Karpas-422 (cell line): ENCODE measurements around the gene CGRRF1. TPM values are rescaled to one million over a fixed set of nuclear protein-coding genes. Genes with fewer than 3 reads are reported as not detected.

Experiments used
- DNase-seq: peaks from one replicate; pipeline ENCODE4 v3.0.0-alpha.2; 2015
- H2AFZ ChIP-seq: fragments of 200-600 bp; sonication (generic); 2 replicates; pipeline ENCODE4 v1.6.1; 2014; ENCODE audit warnings: antibody characterized with exemption, low read length, mixed read lengths
- H3K27ac ChIP-seq: fragments of 200-600 bp; sonication (generic); 2 replicates; pipeline ENCODE4 v1.5.1; 2014; ENCODE audit warnings: mild to moderate bottlenecking, low read length, moderate library complexity
- H3K27me3 ChIP-seq: fragments of 200-600 bp; sonication (generic); 2 replicates; pipeline ENCODE4 v1.6.1; 2014; ENCODE audit warnings: low read length, mixed read lengths
- H3K36me3 ChIP-seq: fragments of 200-600 bp; sonication (generic); 2 replicates; pipeline ENCODE4 v1.6.1; 2014; ENCODE audit warnings: low read length, mixed read lengths; ENCODE audit not compliant: insufficient read depth
- H3K4me1 ChIP-seq: fragments of 200-600 bp; sonication (generic); 2 replicates; pipeline ENCODE4 v1.6.1; 2014; ENCODE audit warnings: mild to moderate bottlenecking, low read length, mixed read lengths
- H3K4me2 ChIP-seq: fragments of 200-600 bp; sonication (generic); 2 replicates; pipeline ENCODE4 v1.6.1; 2014; ENCODE audit warnings: low read length, low read depth, mild to moderate bottlenecking; ENCODE audit not compliant: poor library complexity, severe bottlenecking
- H3K4me3 ChIP-seq: fragments of 200-600 bp; sonication (generic); 2 replicates; pipeline ENCODE4 v1.5.1; 2014; ENCODE audit warnings: mild to moderate bottlenecking, antibody characterized with exemption, low read length, mixed read lengths
- H3K79me2 ChIP-seq: fragments of 200-600 bp; sonication (generic); 2 replicates; pipeline ENCODE4 v1.6.1; 2014; ENCODE audit warnings: mild to moderate bottlenecking, low read length, mixed read lengths
- H3K9ac ChIP-seq: fragments of 200-600 bp; sonication (generic); 2 replicates; pipeline ENCODE4 v1.6.0; 2014; ENCODE audit warnings: low read length
- H3K9me2 ChIP-seq: fragments of 200-600 bp; sonication (generic), shearing (Covaris generic); replicated peaks from 2 replicates; pipeline ENCODE4 v1.6.0; 2014; ENCODE audit warnings: mild to moderate bottlenecking, low read length, moderate library complexity; ENCODE audit not compliant: insufficient read depth
- H3K9me3 ChIP-seq: fragments of 300-700, 200-600 bp; sonication (generic); 2 replicates; pipeline ENCODE4 v1.6.1; 2014; ENCODE audit warnings: low read length, mixed read lengths
- H4K20me1 ChIP-seq: fragments of 200-600 bp; sonication (generic); 2 replicates; pipeline ENCODE4 v1.6.1; 2014; ENCODE audit warnings: mild to moderate bottlenecking, antibody characterized with exemption, low read length, low read depth; ENCODE audit not compliant: insufficient read depth
- total RNA-seq: library from RNA; depleted of rRNA; stranded (reverse); fragments of >200 nt; shearing (Covaris generic); gene quantifications from 2 replicates; pipeline ENCODE4 v1.2.3, GENCODE V29; 2014; ENCODE audit warnings: low replicate concordance; rRNA removed

Gene CGRRF1
- total RNA-seq, 1 experiment from 2014 or later: 25.9 TPM

DNA sequence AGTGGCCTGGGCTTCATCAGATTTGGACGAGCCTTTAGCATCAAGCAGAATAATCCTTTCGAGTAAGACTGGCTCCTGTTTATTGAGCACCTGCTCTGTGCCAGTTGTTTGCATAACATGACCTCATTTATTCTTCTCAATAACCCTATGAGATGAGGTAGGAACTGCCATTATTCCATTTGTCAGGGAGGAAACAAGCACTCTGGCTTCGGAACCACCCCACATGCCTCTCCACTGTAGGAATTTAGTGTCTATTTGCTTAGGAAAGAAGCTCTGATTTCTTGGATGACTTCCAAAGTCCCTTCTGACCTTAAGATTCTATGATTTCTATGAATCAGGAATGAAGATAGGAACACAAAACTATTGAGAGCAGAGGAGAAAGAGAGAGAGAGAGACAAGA is 68.3 kb downstream of the CGRRF1 start:
- Histone ChIP-seq H3K4me2 (no peak overlapping the region), H3K4me1 (peaks cover 34% of the 10 kb centered on the region), H2AFZ (no peak overlapping the region), H3K36me3 (peaks cover 85% of the 10 kb centered on the region), H3K27ac (no peak overlapping the region), H3K27me3 (no peaks in the 10 kb centered on the region), H4K20me1 (peaks cover 82% of the 10 kb centered on the region), H3K9me2 (no peaks in the 10 kb centered on the region), H3K9me3 (no peaks in the 10 kb centered on the region), H3K79me2 (peaks cover 99% of the 10 kb centered on the region), H3K4me3 (no peak overlapping the region), H3K9ac (no peak overlapping the region)
- DNase-seq: no peak

DNA sequence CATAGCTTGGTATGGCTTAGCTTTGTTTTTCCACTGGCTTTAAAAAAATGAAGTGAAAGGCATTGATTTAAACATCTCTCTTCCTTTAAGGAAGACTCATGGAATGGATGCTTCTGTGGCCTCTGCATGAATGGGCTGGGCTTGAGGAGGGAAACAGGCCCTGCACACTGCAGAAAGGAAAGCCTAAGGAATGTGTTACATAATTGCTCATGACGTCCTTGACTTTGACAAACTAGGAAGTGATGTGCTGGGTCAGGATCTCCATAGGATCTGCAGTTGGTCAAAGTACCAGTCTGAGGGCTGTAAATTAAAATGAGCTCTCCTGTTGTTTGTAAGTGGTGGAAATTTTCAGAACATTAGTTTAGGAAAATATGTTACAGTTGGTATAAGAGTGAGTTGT is 69.9 kb downstream of the CGRRF1 start:
- H4K20me1 ChIP-seq: peaks cover 82% of the 10 kb centered on the region
- no peak overlapping the region for H3K4me2 ChIP-seq
- peaks cover 85% of the 10 kb centered on the region for H3K36me3 ChIP-seq
- H3K27me3 ChIP-seq: no peaks in the 10 kb centered on the region
- H3K4me1 ChIP-seq: peaks cover 31% of the 10 kb centered on the region
- no peak overlapping the region for H3K4me3 ChIP-seq
- H3K27ac ChIP-seq: no peak overlapping the region
- H2AFZ ChIP-seq: no peak overlapping the region
- DNase-seq: no peak
- peaks cover 99% of the 10 kb centered on the region for H3K79me2 ChIP-seq
- no peaks in the 10 kb centered on the region for H3K9me3 ChIP-seq
- no peak overlapping the region for H3K9ac ChIP-seq
- H3K9me2 ChIP-seq: no peaks in the 10 kb centered on the region

DNA sequence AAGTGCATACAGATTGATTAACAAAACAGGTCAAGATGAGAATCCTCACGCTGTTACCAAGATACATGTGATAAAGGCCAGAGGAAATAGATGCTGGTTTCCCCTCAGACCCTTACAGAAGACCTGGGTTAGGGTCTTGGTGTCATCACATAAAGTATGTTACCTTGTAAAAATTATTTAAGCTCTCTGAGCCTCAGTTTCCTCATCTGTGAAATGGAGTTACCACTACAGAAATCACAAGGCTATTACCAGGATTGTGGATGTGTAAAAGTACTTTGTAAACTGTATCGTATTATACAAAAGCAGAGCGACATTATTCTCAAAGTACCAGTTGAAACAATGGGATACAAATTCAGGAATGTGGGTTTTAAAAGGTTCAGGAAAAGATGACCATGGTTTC is 71.2 kb downstream of the CGRRF1 start:
- Histone ChIP-seq H3K9ac (no peak overlapping the region), H3K9me3 (no peaks in the 10 kb centered on the region), H3K9me2 (no peaks in the 10 kb centered on the region), H3K27ac (no peak overlapping the region), H3K4me1 (peaks cover 31% of the 10 kb centered on the region), H3K27me3 (no peaks in the 10 kb centered on the region), H3K4me3 (no peak overlapping the region), H3K79me2 (peaks cover 99% of the 10 kb centered on the region), H2AFZ (no peak overlapping the region), H4K20me1 (peaks cover 72% of the 10 kb centered on the region), H3K4me2 (no peak overlapping the region), H3K36me3 (peaks cover 87% of the 10 kb centered on the region)
- no peak for DNase-seq

DNA sequence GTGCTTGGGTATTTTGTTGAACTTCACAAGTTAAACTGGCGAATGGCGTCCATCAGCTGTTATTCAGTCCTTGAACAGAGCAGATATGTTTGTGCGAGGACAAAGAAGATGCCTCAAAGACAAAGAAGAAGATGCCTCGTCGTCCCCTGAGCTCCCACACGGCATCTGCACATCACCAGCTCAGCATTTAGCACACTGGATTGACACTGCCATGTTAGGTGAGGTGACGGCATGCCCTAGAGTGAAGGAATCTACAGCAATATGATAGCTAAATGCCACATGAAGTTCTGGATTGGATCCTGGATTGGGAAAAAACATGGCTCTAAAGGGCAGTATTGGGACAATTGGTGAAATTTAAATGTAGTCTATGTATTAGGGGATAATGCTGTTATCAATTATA is 72.6 kb downstream of the CGRRF1 start:
- DNase-seq: no peak
- peaks cover 60% of the 10 kb centered on the region for H4K20me1 ChIP-seq
- H3K4me1 ChIP-seq: peaks cover 33% of the 10 kb centered on the region
- no peak overlapping the region for H3K4me2 ChIP-seq
- H2AFZ ChIP-seq: no peak overlapping the region
- H3K79me2 ChIP-seq: peaks cover 99% of the 10 kb centered on the region
- H3K36me3 ChIP-seq: peaks cover 85% of the 10 kb centered on the region
- H3K9me3 ChIP-seq: no peaks in the 10 kb centered on the region
- H3K4me3 ChIP-seq: no peak overlapping the region
- no peak overlapping the region for H3K9ac ChIP-seq
- no peaks in the 10 kb centered on the region for H3K9me2 ChIP-seq
- no peaks in the 10 kb centered on the region for H3K27me3 ChIP-seq
- no peak overlapping the region for H3K27ac ChIP-seq

DNA sequence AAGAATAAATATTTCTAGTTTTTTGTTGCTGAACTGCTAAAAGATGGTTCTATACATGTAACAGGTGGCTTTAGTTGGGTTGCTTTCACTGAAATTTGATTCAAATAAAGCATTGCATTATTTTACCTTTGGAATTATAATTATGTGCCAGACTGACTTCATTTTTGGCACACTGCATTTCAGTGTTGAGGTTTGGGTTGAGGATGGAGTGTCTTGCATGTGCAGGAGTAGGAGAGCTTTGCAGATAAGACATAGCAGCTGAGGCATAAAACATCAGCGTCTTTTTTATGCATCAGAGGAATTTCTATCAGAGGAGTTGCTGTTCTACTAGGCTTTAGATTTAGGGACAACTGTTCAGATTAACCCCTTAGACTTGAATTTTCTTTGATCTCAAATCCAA is 74.4 kb downstream of the CGRRF1 start:
- peaks cover 85% of the 10 kb centered on the region for H3K36me3 ChIP-seq
- no peaks in the 10 kb centered on the region for H3K9me3 ChIP-seq
- H3K27me3 ChIP-seq: no peaks in the 10 kb centered on the region
- DNase-seq: no peak
- peaks cover 39% of the 10 kb centered on the region for H3K4me1 ChIP-seq
- no peak overlapping the region for H3K27ac ChIP-seq
- H3K9ac ChIP-seq: no peak overlapping the region
- no peak overlapping the region for H2AFZ ChIP-seq
- H3K9me2 ChIP-seq: no peaks in the 10 kb centered on the region
- peaks cover 49% of the 10 kb centered on the region for H4K20me1 ChIP-seq
- peaks cover 100% of the 10 kb centered on the region for H3K79me2 ChIP-seq
- H3K4me3 ChIP-seq: no peak overlapping the region
- H3K4me2 ChIP-seq: no peak overlapping the region

DNA sequence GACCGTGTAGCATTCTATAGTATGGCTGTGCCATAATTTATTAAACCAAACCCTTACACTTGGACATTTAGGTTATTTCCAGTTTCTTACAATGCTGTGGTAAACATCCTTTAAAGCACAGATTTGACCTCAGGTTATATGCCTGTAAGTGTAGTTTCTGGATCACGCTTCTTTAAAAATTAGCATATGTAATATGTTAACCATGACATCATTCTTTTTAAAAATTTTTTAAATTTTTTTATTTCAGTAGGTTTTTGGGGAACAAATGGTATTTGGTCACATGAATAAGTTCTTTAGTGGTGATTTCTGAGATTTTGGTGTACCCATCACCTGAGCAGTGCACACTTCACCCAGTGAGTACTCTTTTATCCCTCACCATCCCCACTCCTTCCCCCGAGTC is 75.5 kb downstream of the CGRRF1 start:
- Histone ChIP-seq H2AFZ (no peak overlapping the region), H4K20me1 (peaks cover 49% of the 10 kb centered on the region), H3K4me3 (no peak overlapping the region), H3K36me3 (peaks cover 86% of the 10 kb centered on the region), H3K9ac (no peak overlapping the region), H3K4me2 (no peak overlapping the region), H3K27me3 (no peaks in the 10 kb centered on the region), H3K27ac (no peak overlapping the region), H3K9me3 (no peaks in the 10 kb centered on the region), H3K9me2 (no peaks in the 10 kb centered on the region), H3K79me2 (peaks cover 100% of the 10 kb centered on the region), H3K4me1 (peaks cover 43% of the 10 kb centered on the region)
- no peak for DNase-seq

Other genes starting within 250 kb of the CGRRF1 start
- gene CDKN3, start 112.9 kb upstream of the CGRRF1 start, total RNA-seq: 57.8 and 96.1 TPM in 2 replicates
- gene CNIH1, start 68.5 kb upstream of the CGRRF1 start, total RNA-seq: 132 and 576 TPM in 2 replicates
- gene GMFB, start 20.9 kb upstream of the CGRRF1 start, total RNA-seq: 35.9 and 81.8 TPM in 2 replicates
- 77.2 and 94.7 TPM in 2 replicates for gene SAMD4A, start 57.2 kb downstream of the CGRRF1 start, total RNA-seq